NB4 (cell line): ENCODE results near the gene LETM1.

ENCODE experiments used
- MYC ChIP-seq: IDR thresholded peaks from 2 replicates; pipeline ENCODE4 v1.6.1; 2011; ENCODE audit warnings: low read depth, low read length
- POLR2A ChIP-seq: IDR thresholded peaks from 2 replicates; pipeline ENCODE4 v1.6.1; 2011; ENCODE audit warnings: mild to moderate bottlenecking; ENCODE audit not compliant: insufficient read length; ENCODE audit errors: extremely low read depth
- TF ChIP-seq, protein P1 (sequence below): IDR thresholded peaks from one replicate; pipeline ENCODE4 v1.5.1; 2012; ENCODE audit warnings: low read depth, low read length
- TF ChIP-seq, protein P2 (sequence below): IDR thresholded peaks from 2 replicates; pipeline ENCODE4 v1.6.1; 2011; ENCODE audit warnings: low read depth, low read length

DNA sequence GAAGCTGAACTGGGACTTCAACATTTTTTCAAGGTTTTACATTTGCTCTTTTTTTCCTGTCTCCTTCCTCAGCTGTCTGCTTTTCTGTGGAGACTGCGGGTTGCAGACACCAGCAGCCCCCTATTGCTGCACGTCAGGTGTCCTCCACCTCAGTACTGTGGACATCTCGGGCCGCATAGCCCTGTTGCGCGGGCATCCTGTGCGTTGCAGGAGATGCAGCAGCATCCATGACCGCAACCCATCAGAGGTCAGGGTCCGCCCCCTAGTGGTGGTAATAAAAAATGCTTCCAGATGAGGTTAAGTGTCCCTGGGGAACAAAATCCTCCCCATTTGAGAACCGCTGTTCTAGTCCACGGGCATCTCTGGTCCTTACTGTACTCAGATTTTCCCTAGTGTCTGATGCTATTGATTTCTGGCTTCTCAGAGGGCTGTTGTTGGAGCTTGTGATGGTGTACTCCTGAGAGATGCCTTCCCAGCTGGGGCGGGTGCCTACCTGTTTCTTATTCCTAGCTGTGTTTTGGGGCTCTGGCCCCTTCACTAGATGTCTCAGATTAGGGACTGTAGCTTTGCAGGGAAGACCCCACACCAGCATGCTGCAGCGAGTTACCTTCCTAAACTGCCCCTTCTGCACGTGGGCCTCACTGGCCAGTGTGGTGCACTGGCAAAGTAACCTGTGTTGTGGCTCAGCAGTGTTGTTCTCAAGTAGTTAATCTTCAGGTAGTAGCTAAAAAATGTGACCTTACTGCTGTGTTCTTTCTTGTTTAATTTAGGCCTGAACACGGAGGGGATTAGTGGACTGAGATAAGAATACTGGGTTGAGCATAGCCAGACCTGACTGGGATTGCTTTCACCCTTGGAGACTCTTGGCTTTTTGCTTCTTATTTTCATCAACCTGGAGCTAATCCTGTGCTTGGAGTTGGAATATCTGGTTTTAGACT is 43.5 kb upstream of the LETM1 start:
- TF ChIP-seq, protein P1, sequence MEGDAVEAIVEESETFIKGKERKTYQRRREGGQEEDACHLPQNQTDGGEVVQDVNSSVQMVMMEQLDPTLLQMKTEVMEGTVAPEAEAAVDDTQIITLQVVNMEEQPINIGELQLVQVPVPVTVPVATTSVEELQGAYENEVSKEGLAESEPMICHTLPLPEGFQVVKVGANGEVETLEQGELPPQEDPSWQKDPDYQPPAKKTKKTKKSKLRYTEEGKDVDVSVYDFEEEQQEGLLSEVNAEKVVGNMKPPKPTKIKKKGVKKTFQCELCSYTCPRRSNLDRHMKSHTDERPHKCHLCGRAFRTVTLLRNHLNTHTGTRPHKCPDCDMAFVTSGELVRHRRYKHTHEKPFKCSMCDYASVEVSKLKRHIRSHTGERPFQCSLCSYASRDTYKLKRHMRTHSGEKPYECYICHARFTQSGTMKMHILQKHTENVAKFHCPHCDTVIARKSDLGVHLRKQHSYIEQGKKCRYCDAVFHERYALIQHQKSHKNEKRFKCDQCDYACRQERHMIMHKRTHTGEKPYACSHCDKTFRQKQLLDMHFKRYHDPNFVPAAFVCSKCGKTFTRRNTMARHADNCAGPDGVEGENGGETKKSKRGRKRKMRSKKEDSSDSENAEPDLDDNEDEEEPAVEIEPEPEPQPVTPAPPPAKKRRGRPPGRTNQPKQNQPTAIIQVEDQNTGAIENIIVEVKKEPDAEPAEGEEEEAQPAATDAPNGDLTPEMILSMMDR: peak; percentile 87
- TF ChIP-seq POLR2A (no peak), MYC (0 out of 2 replicates have a peak, but pooled peaks have one; percentile 50)
- TF ChIP-seq, protein P2, sequence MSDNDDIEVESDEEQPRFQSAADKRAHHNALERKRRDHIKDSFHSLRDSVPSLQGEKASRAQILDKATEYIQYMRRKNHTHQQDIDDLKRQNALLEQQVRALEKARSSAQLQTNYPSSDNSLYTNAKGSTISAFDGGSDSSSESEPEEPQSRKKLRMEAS: peak; percentile 49; the same call in 1 of the 2 replicates
